Testis (tissue), 3 donors: ENCODE data around the gene SLC3A2. TPM values are rescaled to one million over a fixed set of nuclear protein-coding genes. Genes with fewer than 3 reads are reported as not detected.

Experiments used
- DNase-seq: peaks from one replicate; pipeline ENCODE4 v3.0.0-alpha.2; 2019
- H3K27ac ChIP-seq, 2 donors: fragments of 200-600 bp; sonication (generic); one replicate each; pipeline ENCODE4 v1.5.1; 2019
- H3K27me3 ChIP-seq: fragments of 200-600 bp; sonication (generic); one replicate; pipeline ENCODE4 v1.5.1; 2019
- H3K36me3 ChIP-seq: fragments of 200-600 bp; sonication (generic); one replicate; pipeline ENCODE4 v1.5.1; 2017; ENCODE audit warnings: low read depth; ENCODE audit errors: missing control alignments
- H3K4me1 ChIP-seq: fragments of 200-600 bp; sonication (generic); one replicate; pipeline ENCODE4 v1.5.1; 2019
- H3K4me3 ChIP-seq, 2 donors: fragments of 200-600 bp; sonication (generic); one replicate each; pipeline ENCODE4 v1.5.1; 2017 to 2019
- H3K9me3 ChIP-seq: fragments of 200-600 bp; sonication (generic); one replicate; pipeline ENCODE4 v1.5.1; 2017
- CTCF ChIP-seq, 3 experiments: fragments of 450-650 bp in 2 of 3; fragments of 200-600 bp in 1 of 3; sonication (generic) in 1 of 3; IDR thresholded peaks; one replicate each; pipeline ENCODE4 v1.5.1; 2016 to 2019; ENCODE audit warnings: antibody characterized with exemption in 3 of 3, mild to moderate bottlenecking in 2 of 3, moderate library complexity in 1 of 3
- POLR2A ChIP-seq: fragments of 450-650 bp; IDR thresholded peaks from one replicate; pipeline ENCODE4 v1.6.1; 2017; ENCODE audit warnings: antibody characterized with exemption, mild to moderate bottlenecking, moderate library complexity
- WGBS, 2 donors: methylation state at CpG; one replicate each; pipeline ENCODE4 v1.1.5; 2018; 5-methylcytosine and 5-hydroxymethylcytosine counted together
- intact Hi-C: fragments of 100-400 bp; cut with DNase I; formaldehyde crosslinking; loops from one replicate; pipeline ENCODE4 v1.15.1; 2023; ENCODE audit warnings: low total_unique reads
- polyA plus RNA-seq: library from polyadenylated mRNA; stranded (reverse); fragments of 350-450 nt; fragmentation: Illumina TruSeq; extraction: RNeasy Lipid Tissue Mini Kit (QIAGEN cat#74804); gene quantifications from one replicate; pipeline ENCODE4 v1.2.3, GENCODE V29; 2014; ENCODE audit warnings: low read depth, low replicate concordance; ENCODE audit not compliant: insufficient read depth
- total RNA-seq, 2 donors: library from RNA; depleted of rRNA; stranded (reverse); fragments of >200 nt; gene quantifications; one replicate each; pipeline ENCODE4 v1.2.3, GENCODE V29; 2016

The SLC3A2 gene
- total and polyA plus RNA-seq, 3 donors from 2014 or later, result 166 to 271 (median 227) TPM

- no peak overlapping the region for H3K27ac ChIP-seq
- no peaks in the 10 kb centered on the region for H3K36me3 ChIP-seq
- no peaks in the 10 kb centered on the region for H3K9me3 ChIP-seq
- WGBS, 2 donors, result 75 to 83% methylated on average over 1 of the region's 1 CpG
- no peaks in the 10 kb centered on the region for H3K4me1 ChIP-seq
- no peak for TF ChIP-seq CTCF (IDR thresholded peaks at IDR 0.05)
- no peak for TF ChIP-seq POLR2A
- DNase-seq, result no peak
- intact Hi-C loops, result no loop called here
- H3K4me3 ChIP-seq, result no peak overlapping the region
- no peaks in the 10 kb centered on the region for H3K27me3 ChIP-seq
These were observed 33.7 kb downstream of the SLC3A2 start for GRCh38 chr11:62914416-62914815.

- no peaks in the 10 kb centered on the region for H3K27me3 ChIP-seq
- no peaks in the 10 kb centered on the region for H3K9me3 ChIP-seq
- H3K27ac ChIP-seq, result no peak overlapping the region
- H3K36me3 ChIP-seq, result no peaks in the 10 kb centered on the region
- intact Hi-C loops, result no loop called here
- TF ChIP-seq CTCF (IDR thresholded peaks at IDR 0.05) (no peak), POLR2A (no peak)
- no peak for DNase-seq
- no peak overlapping the region for H3K4me3 ChIP-seq
- peaks cover 7% of the 10 kb centered on the region for H3K4me1 ChIP-seq
- WGBS, 2 donors, result 93 to 98% methylated on average over 9 to 11 of the region's 11 CpGs
These were observed 37.3 kb downstream of the SLC3A2 start for GRCh38 chr11:62917906-62918502.

- no peak for TF ChIP-seq POLR2A
- no peak for TF ChIP-seq CTCF (IDR thresholded peaks at IDR 0.05)
- no peaks in the 10 kb centered on the region for H3K27me3 ChIP-seq
- H3K4me3 ChIP-seq, result no peak overlapping the region
- no peaks in the 10 kb centered on the region for H3K36me3 ChIP-seq
- H3K9me3 ChIP-seq, result no peaks in the 10 kb centered on the region
- 65 to 77% methylated on average over 5 of the region's 5 CpGs for WGBS, 2 donors
- H3K27ac ChIP-seq, result no peak overlapping the region
- H3K4me1 ChIP-seq, result peaks cover 12% of the 10 kb centered on the region
- intact Hi-C loops, result no loop called here
- no peak for DNase-seq
These were observed 37.8 kb downstream of the SLC3A2 start for GRCh38 chr11:62918531-62918930.

GRCh38 chr11:62919476-62919875, 38.8 kb downstream of the SLC3A2 start:
- H3K27me3 ChIP-seq, result no peaks in the 10 kb centered on the region
- intact Hi-C loops, result no loop called here
- H3K27ac ChIP-seq, result no peak overlapping the region
- no peaks in the 10 kb centered on the region for H3K9me3 ChIP-seq
- H3K36me3 ChIP-seq, result no peaks in the 10 kb centered on the region
- no peak overlapping the region for H3K4me3 ChIP-seq
- H3K4me1 ChIP-seq, result peaks cover 17% of the 10 kb centered on the region
- TF ChIP-seq POLR2A (no peak), CTCF (IDR thresholded peaks at IDR 0.05) (no peak)
- DNase-seq, result no peak
- 94 to 96% methylated on average over 10 of the region's 10 CpGs for WGBS, 2 donors
